KOPT-K1 (cell line): Measurements from ENCODE around the gene PTPN4.

Experiments used
- H3K27ac ChIP-seq: fragments of 200-600 bp; sonication (generic); 2 replicates; pipeline ENCODE4 v1.5.1; 2016; ENCODE audit warnings: antibody characterized with exemption, mild to moderate bottlenecking, low read depth, low read length; ENCODE audit not compliant: poor library complexity, severe bottlenecking
- H3K36me3 ChIP-seq: fragments of 200-600 bp; sonication (generic); 2 replicates; pipeline ENCODE4 v1.5.1; 2017; ENCODE audit warnings: antibody characterized with exemption, mild to moderate bottlenecking, low read length, moderate library complexity; ENCODE audit not compliant: insufficient read depth
- H3K9me3 ChIP-seq: fragments of 200-600 bp; sonication (generic); 2 replicates; pipeline ENCODE4 v1.5.1; 2017; ENCODE audit warnings: antibody characterized with exemption, low read length, mild to moderate bottlenecking; ENCODE audit not compliant: insufficient read depth, poor library complexity, severe bottlenecking

Gene PTPN4

DNA sequence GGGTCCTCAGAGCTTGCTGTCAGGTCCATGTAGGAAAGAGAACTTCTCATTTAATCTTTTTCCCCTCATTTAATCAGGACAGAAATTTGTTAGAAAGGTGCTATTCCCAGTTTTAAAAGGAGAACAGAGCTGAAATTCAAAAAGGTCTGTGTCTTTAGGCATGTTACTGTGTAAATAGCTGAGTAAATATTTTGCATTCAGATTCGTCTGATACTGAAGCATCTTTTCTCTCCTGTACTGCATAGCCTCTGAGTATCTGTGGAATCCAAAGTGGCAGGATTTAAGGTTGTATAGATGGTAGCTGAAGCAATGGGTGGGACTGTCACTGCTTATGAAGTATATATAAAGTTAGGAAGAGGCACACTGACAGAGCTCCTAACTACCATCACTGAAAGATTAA is 9.0 kb downstream of the PTPN4 start:
- H3K36me3 ChIP-seq, result no peaks in the 10 kb centered on the region
- H3K27ac ChIP-seq, result no peak overlapping the region
- H3K9me3 ChIP-seq, result no peaks in the 10 kb centered on the region

- Histone ChIP-seq H3K9me3 (no peaks in the 10 kb centered on the region), H3K36me3 (no peaks in the 10 kb centered on the region), H3K27ac (no peak overlapping the region)
Measured at GRCh38 chr2:119769645-119770044, 9.9 kb downstream of the PTPN4 start.

- H3K36me3 ChIP-seq, result no peaks in the 10 kb centered on the region
- H3K27ac ChIP-seq, result no peak overlapping the region
- H3K9me3 ChIP-seq, result no peaks in the 10 kb centered on the region
Measured at GRCh38 chr2:119771331-119771730, 11.6 kb downstream of the PTPN4 start.

- Histone ChIP-seq H3K36me3 (no peaks in the 10 kb centered on the region), H3K9me3 (no peaks in the 10 kb centered on the region), H3K27ac (no peak overlapping the region)
Measured at GRCh38 chr2:119772128-119772527, 12.4 kb downstream of the PTPN4 start.

GRCh38 chr2:119772767-119773166 is 13.0 kb downstream of the PTPN4 start:
- no peaks in the 10 kb centered on the region for H3K36me3 ChIP-seq
- no peaks in the 10 kb centered on the region for H3K9me3 ChIP-seq
- no peak overlapping the region for H3K27ac ChIP-seq

GRCh38 chr2:119774026-119774425 is 14.3 kb downstream of the PTPN4 start:
- H3K9me3 ChIP-seq, result no peaks in the 10 kb centered on the region
- H3K36me3 ChIP-seq, result no peaks in the 10 kb centered on the region
- no peak overlapping the region for H3K27ac ChIP-seq

DNA sequence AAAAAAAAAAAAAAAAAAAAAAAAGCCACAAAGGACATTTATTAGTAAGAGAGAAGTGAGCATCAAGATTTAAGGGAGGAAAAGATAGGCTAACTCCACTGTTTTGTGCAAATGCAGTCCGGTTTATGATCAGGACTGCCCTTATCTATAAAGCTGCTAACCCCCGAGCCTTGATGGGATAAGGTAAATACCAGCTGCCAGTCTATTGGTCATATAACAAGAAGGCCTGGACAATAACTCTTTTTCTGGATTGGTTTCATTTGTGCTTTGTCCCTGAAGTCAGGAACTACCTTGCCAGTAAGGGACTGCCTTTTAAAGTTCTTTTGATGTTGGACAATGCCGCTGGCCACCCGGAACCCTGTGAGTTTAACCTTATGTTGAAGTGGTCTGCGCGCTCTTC is 15.4 kb downstream of the PTPN4 start:
- Histone ChIP-seq H3K9me3 (no peaks in the 10 kb centered on the region), H3K27ac (no peak overlapping the region), H3K36me3 (no peaks in the 10 kb centered on the region)

- Histone ChIP-seq H3K9me3 (no peaks in the 10 kb centered on the region), H3K36me3 (no peaks in the 10 kb centered on the region), H3K27ac (no peak overlapping the region)
Measured at GRCh38 chr2:119782308-119783027, 22.7 kb downstream of the PTPN4 start.

DNA sequence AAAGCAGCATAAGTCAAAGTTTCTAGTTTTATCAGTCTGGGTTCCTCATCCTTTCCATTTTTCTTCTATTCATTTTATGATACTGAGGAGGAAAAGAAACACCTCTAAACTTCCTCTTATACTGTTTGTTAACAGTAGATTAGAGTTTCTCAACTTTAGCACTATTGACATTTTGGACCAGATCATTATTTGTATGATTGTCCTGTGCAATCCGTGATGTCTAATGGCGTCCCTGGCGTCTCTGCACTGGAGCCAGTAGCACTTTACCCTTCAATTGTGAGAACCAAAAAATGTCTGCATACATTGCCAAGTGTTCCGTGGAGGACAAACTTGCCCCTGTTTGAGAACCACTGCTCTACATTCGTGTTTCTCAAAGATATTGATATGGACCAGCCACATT is 25.2 kb downstream of the PTPN4 start:
- Histone ChIP-seq H3K36me3 (no peaks in the 10 kb centered on the region), H3K9me3 (peaks cover 15% of the 10 kb centered on the region), H3K27ac (no peak overlapping the region)

GRCh38 chr2:119786295-119786694 is 26.6 kb downstream of the PTPN4 start:
- no peaks in the 10 kb centered on the region for H3K36me3 ChIP-seq
- H3K27ac ChIP-seq, result no peak overlapping the region
- H3K9me3 ChIP-seq, result peaks cover 30% of the 10 kb centered on the region

DNA sequence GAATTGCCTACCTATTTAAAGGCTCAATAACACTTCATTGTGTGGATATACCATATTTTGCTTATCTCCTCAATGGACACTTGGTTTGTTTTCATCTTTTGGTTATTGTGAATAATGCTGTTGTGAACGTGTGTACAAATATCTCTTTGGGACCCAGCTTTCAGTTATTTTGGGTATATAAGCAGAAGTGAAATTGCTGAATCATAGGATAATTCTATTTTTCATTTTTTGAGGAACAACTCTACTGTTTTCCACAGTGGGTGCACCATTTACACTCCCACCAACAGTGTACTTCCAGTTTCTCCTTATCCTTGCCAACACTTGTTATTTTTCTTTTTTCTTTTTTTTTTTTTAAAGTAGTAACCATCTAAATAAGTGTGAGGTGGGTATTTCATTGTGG is 29.0 kb downstream of the PTPN4 start:
- H3K36me3 ChIP-seq, result peaks cover under 1% of the 10 kb centered on the region; the same call in 1 of the 2 replicates
- no peak overlapping the region for H3K27ac ChIP-seq
- peaks cover 54% of the 10 kb centered on the region for H3K9me3 ChIP-seq

- no peak overlapping the region for H3K27ac ChIP-seq
Measured at GRCh38 chr2:119790466-119790865, 30.7 kb downstream of the PTPN4 start.

DNA sequence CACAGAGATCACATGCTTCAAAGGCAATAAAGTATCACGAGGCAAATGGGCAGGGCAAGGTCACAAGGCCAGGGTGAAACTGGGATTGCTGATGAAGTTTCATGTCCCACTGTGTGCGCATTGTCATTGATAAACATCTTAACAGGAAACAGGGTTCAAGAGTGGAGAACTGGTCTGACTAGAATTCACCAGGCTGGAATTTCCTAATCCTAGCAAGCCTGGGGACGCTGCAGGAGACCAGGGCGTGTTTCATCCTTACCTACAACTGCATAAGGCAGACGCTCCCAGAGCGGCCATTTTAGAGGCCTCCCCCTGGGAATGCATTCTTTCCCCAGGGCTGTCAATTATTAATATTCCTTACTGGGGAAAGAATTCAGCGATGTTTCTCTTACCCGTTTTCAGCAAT is 33.2 kb downstream of the PTPN4 start:
- peaks cover 77% of the 10 kb centered on the region for H3K9me3 ChIP-seq
- H3K27ac ChIP-seq, result no peak overlapping the region
- H3K36me3 ChIP-seq, result peaks cover 16% of the 10 kb centered on the region; the same call in 1 of the 2 replicates

More at GRCh38 chr2:119790466-119790865, 30.7 kb downstream of the PTPN4 start:
- Histone ChIP-seq H3K9me3 (peaks cover 71% of the 10 kb centered on the region), H3K36me3 (peaks cover 16% of the 10 kb centered on the region; the same call in 1 of the 2 replicates)

DNA sequence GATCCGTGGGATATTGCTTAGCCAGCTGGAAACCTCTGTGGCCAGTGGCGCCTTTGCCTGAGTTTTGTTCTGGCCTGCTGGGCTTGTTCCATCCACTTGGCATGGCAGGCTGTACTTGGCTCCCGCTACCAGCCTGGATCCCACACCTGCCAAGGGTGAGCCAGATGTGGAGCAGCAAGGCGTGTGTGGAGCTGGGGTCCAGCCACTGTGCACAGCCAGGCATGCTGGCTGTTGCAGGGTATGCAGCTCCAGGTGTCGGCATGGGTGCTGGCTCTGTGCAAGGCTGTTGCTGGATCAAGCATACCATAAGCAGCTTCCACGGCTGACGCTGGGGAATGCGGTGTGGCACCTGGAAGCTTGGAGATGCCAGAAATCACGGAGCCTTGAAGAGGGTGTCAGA is 34.5 kb downstream of the PTPN4 start:
- Histone ChIP-seq H3K27ac (no peak overlapping the region), H3K36me3 (peaks cover 16% of the 10 kb centered on the region; the same call in 1 of the 2 replicates), H3K9me3 (peaks cover 68% of the 10 kb centered on the region)

DNA sequence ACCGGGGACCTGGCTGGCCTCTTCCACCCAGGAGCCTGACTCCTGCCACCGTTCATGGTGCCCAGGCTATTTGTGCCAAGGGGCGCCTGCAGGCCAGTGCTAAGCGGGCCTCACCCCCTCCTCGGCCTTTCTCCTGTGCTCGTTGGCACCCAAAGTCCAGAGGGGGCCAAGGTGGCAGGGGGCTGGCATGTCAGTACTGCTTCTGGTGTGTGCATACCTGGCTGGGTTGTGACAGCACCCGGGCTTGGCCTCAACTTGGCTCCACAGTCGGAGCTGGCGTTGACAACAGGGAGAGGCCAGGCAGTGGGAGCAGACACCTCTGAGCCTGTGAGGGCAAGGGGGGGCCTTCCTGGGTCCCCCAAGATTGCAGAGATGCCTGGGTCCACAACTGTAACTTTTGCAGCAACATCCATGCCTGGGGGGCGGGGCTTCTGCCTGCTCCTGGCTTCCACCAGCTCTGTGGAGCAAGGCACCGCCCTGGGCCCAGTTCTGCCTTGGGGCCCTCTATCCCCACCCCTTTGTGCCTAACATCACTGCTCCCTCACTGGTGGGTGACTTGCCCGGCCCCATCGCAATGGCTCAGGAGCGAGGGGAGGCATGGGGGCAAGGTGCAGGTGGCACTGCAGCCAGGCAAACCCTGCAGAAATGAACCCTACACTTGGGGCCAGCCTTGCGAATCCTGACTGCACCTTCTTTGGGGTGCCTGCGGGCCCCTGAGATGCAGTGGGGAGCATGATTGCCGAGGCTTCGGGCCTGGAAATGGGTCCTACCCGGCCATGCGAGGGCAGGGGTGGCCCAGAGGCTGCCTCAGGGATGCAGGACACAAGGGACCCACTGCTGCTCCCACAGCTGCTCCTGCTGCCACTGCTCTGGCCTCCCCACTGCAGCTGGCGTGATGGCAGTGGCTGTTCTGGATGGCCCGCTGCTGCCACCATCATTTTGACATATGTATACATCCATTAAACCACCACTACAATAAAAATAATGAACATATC is 35.9 kb downstream of the PTPN4 start:
- peaks cover 54% of the 10 kb centered on the region for H3K9me3 ChIP-seq
- no peak overlapping the region for H3K27ac ChIP-seq
- peaks cover 16% of the 10 kb centered on the region; the same call in 1 of the 2 replicates for H3K36me3 ChIP-seq
